Epithelial cell of esophagus (primary cell): Measurements from ENCODE around the gene PARD3.

Experiments used
- DNase-seq: peaks from one replicate; pipeline ENCODE4 v3.0.0; 2010; ENCODE audit warnings: low read depth
- H3K4me3 ChIP-seq: 2 replicates; pipeline ENCODE4 v1.5.1; 2011; ENCODE audit warnings: mild to moderate bottlenecking, low read length, control low read depth
- TF ChIP-seq, protein P1 (sequence below): IDR thresholded peaks from 2 replicates; pipeline ENCODE4 v1.5.1; 2011; ENCODE audit warnings: low read depth, mild to moderate bottlenecking, low read length, control low read depth, inconsistent platforms; ENCODE audit not compliant: insufficient read depth; ENCODE audit errors: missing control alignments

Gene PARD3

GRCh38 chr10:34224639-34225038 lies 590.5 kb downstream of the PARD3 start:
- no peak for DNase-seq
- no peak overlapping the region for H3K4me3 ChIP-seq
- TF ChIP-seq, protein P1, sequence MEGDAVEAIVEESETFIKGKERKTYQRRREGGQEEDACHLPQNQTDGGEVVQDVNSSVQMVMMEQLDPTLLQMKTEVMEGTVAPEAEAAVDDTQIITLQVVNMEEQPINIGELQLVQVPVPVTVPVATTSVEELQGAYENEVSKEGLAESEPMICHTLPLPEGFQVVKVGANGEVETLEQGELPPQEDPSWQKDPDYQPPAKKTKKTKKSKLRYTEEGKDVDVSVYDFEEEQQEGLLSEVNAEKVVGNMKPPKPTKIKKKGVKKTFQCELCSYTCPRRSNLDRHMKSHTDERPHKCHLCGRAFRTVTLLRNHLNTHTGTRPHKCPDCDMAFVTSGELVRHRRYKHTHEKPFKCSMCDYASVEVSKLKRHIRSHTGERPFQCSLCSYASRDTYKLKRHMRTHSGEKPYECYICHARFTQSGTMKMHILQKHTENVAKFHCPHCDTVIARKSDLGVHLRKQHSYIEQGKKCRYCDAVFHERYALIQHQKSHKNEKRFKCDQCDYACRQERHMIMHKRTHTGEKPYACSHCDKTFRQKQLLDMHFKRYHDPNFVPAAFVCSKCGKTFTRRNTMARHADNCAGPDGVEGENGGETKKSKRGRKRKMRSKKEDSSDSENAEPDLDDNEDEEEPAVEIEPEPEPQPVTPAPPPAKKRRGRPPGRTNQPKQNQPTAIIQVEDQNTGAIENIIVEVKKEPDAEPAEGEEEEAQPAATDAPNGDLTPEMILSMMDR = no peak

DNA sequence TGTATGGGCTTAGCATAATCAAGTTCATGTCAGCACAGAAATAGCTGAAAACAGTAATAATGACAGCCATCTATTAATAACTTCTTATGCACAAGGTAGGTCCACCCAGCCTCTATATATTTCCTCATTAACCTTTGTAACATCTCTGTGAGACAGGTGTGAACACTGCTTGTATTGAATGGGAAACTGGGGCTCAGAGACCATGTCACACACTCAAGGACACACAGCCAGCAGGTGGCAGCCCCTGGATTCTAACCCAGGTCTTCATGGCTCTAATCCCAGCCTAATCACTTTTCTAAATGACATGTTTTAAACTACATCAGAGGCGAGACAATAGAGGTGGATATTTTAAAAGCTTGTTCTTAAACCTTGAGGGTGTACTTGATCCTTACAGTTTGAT lies 591.4 kb downstream of the PARD3 start:
- no peak for DNase-seq

GRCh38 chr10:34222359-34222758 lies 592.7 kb downstream of the PARD3 start:
- TF ChIP-seq, protein P1 = no peak
- DNase-seq = peak; percentile 4
- H3K4me3 ChIP-seq = no peak overlapping the region

More for the DNA sequence above, 591.4 kb downstream of the PARD3 start:
- H3K4me3 ChIP-seq = no peak overlapping the region
- TF ChIP-seq, protein P1 = no peak

DNA sequence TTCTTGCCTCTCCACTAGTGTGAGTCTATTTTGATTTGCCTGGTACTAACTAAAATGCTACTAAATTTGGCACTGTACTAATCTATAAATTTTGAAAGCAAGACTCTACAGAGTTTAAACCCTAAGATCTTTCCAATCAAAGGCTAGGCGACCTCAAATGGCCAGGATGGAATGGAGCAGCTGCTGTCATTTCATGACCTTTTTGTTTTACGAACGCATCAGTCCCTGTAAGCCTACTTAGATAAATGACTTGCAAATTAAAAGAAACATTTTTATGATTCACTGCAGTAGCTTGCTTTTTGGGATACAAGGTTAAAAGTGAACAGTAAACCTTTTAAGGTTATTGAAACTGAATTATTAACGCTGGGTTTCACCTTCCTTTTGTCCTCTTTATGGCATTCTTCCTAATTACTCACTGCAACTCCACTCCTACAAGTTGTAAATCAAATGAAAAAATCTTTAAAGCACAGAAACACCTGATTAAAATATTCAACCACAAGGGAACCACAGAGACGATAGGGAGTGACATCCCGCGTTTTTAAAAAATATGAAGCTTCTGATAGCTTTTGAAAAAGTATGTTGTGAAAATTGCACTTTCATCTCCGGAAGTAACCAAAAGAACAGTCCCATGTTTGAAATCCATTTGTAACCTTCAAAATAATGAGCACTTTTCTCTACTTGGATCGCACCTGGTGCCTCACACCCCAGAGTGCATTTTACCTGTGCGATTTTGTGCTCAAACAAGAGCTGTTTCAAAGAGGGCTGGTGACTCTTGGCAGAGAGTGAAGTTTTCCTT lies 595.1 kb downstream of the PARD3 start:
- TF ChIP-seq, protein P1 = no peak
- DNase-seq = no peak
- no peak overlapping the region for H3K4me3 ChIP-seq

DNA sequence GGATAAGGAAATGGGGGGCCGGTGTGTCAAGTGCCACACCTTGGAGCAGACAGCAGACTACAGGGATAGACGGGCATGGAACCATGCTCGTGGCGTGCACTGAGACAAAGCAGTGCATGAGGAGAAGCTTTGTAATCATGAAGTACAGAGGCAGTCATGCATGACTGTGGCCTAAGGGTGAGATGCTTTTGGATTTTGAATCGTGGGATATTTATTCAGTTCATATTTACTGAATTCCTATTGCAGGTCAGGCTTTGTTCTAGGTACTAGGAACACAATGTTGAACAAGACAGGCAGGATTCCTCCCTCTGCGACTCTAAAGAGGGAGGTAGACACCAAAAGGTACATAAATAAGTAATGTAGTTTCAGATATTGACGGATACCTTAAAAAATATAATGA lies 597.6 kb downstream of the PARD3 start:
- H3K4me3 ChIP-seq = no peak overlapping the region
- peak; percentile 73 for DNase-seq
- TF ChIP-seq, protein P1 = no peak

- TF ChIP-seq, protein P1 = no peak
- H3K4me3 ChIP-seq = no peak overlapping the region
- DNase-seq = no peak
Observed at GRCh38 chr10:34216348-34216945, 598.6 kb downstream of the PARD3 start.
